WTC11 (cell line): ENCODE measurements around the gene PIMREG. TPM values are rescaled to one million over a fixed set of nuclear protein-coding genes. Genes with fewer than 3 reads are reported as not detected.

Source experiments
- ATAC-seq: fragments of 200-7000 bp; cut with Tn5 transposase; 2 replicates; pipeline ENCODE4 v1.10.0; 2021; ENCODE audit warnings: mild to moderate bottlenecking, moderate library complexity
- CTCF ChIA-PET: fragments of 300-600 bp; sonication (Branson Sonifier 250); formaldehyde crosslinking; loops from one replicate; lab custom pipeline; 2021; ENCODE audit warnings: antibody characterized with exemption; lab: Charles Lee
- POLR2A ChIA-PET: fragments of 350-600 bp; sonication (Branson Sonifier 250); formaldehyde crosslinking; loops from one replicate; lab custom pipeline; 2021; ENCODE audit warnings: antibody characterized with exemption; lab: Charles Lee
- DNase-seq: peaks from one replicate; pipeline ENCODE4 v3.0.0; 2021; ENCODE audit warnings: low spot score
- H3K27ac Mint-ChIP-seq: 2 replicates; pipeline ENCODE4 v1.8.0; 2021; ENCODE audit warnings: mixed read lengths
- H3K27me3 Mint-ChIP-seq: 2 replicates; pipeline ENCODE4 v1.8.0; 2021; ENCODE audit warnings: low read depth, mild to moderate bottlenecking, moderate library complexity, mixed read lengths
- H3K36me3 Mint-ChIP-seq: 2 replicates; pipeline ENCODE4 v1.8.0; 2021; ENCODE audit warnings: mixed read lengths
- H3K4me1 Mint-ChIP-seq: 2 replicates; pipeline ENCODE4 v1.8.0; 2022; ENCODE audit warnings: mixed read lengths
- H3K4me3 Mint-ChIP-seq: 2 replicates; pipeline ENCODE4 v1.8.0; 2021; ENCODE audit warnings: mild to moderate bottlenecking, moderate library complexity, mixed read lengths
- H3K9me3 Mint-ChIP-seq: 2 replicates; pipeline ENCODE4 v1.8.0; 2021; ENCODE audit warnings: mixed read lengths
- ATF1 ChIP-seq: sonication (generic); formaldehyde crosslinking; IDR thresholded peaks from 2 replicates; pipeline ENCODE4 v1.8.1; 2023; ENCODE audit warnings: mild to moderate bottlenecking, moderate library complexity, missing genetic modification reagents
- CBFB ChIP-seq: sonication (generic); formaldehyde crosslinking; IDR thresholded peaks from 2 replicates; pipeline ENCODE4 v1.8.1; 2022; ENCODE audit warnings: mild to moderate bottlenecking, low read depth, missing genetic modification reagents
- CREM ChIP-seq: sonication (generic); formaldehyde crosslinking; IDR thresholded peaks from 2 replicates; pipeline ENCODE4 v1.8.1; 2022; ENCODE audit warnings: mild to moderate bottlenecking, missing genetic modification reagents, moderate library complexity
- ELF4 ChIP-seq: sonication (generic); formaldehyde crosslinking; IDR thresholded peaks from 2 replicates; pipeline ENCODE4 v1.8.1; 2022; ENCODE audit warnings: low read depth, mild to moderate bottlenecking, moderate library complexity, missing genetic modification reagents
- ESRRA ChIP-seq: sonication (generic); formaldehyde crosslinking; IDR thresholded peaks from 2 replicates; pipeline ENCODE4 v1.8.1; 2022; ENCODE audit warnings: mild to moderate bottlenecking, missing genetic modification reagents, borderline replicate concordance
- ETV6 ChIP-seq: sonication (generic); formaldehyde crosslinking; IDR thresholded peaks from 2 replicates; pipeline ENCODE4 v1.8.1; 2022; ENCODE audit warnings: mild to moderate bottlenecking, missing genetic modification reagents
- MXD4 ChIP-seq: fragments of 250-450 bp; sonication (Bioruptor Pico); IDR thresholded peaks from 2 replicates; pipeline ENCODE4 v1.8.0; 2021; ENCODE audit warnings: mild to moderate bottlenecking, moderate library complexity, borderline replicate concordance
- NR1H2 ChIP-seq: sonication (generic); formaldehyde crosslinking; IDR thresholded peaks from 2 replicates; pipeline ENCODE4 v1.9.0; 2021; ENCODE audit warnings: mild to moderate bottlenecking, moderate library complexity, missing genetic modification reagents
- PREB ChIP-seq: sonication (generic); formaldehyde crosslinking; IDR thresholded peaks from 2 replicates; pipeline ENCODE4 v1.8.1; 2022; ENCODE audit warnings: mild to moderate bottlenecking, missing genetic modification reagents, moderate library complexity, borderline replicate concordance
- RORB ChIP-seq: fragments of 250-450 bp; sonication (Bioruptor Pico); IDR thresholded peaks from 2 replicates; pipeline ENCODE4 v1.9.0; 2021; ENCODE audit warnings: mild to moderate bottlenecking
- SP1 ChIP-seq: sonication (generic); formaldehyde crosslinking; conservative IDR thresholded peaks from 2 replicates; pipeline ENCODE4 v1.8.1; 2022; ENCODE audit warnings: missing genetic modification reagents
- TEAD4 ChIP-seq: sonication (generic); formaldehyde crosslinking; IDR thresholded peaks from 2 replicates; pipeline ENCODE4 v1.8.0; 2022; ENCODE audit warnings: mild to moderate bottlenecking, missing genetic modification reagents
- USF2 ChIP-seq: sonication (generic); formaldehyde crosslinking; IDR thresholded peaks from 2 replicates; pipeline ENCODE4 v1.8.1; 2023; ENCODE audit warnings: mild to moderate bottlenecking, missing genetic modification reagents, moderate library complexity
- ZNF219 ChIP-seq: sonication (generic); formaldehyde crosslinking; IDR thresholded peaks from 2 replicates; pipeline ENCODE4 v1.8.0; 2023; ENCODE audit warnings: missing genetic modification reagents, mild to moderate bottlenecking, borderline replicate concordance
- ZNF263 ChIP-seq: sonication (generic); formaldehyde crosslinking; IDR thresholded peaks from 2 replicates; pipeline ENCODE4 v1.8.1; 2022; ENCODE audit warnings: low read depth, mild to moderate bottlenecking, moderate library complexity, missing genetic modification reagents
- ZNF423 ChIP-seq: fragments of 250-450 bp; sonication (Bioruptor Pico); IDR thresholded peaks from 2 replicates; pipeline ENCODE4 v2.1.2; 2022; ENCODE audit warnings: mild to moderate bottlenecking, moderate library complexity
- total RNA-seq: library from RNA; stranded (reverse); gene quantifications from 3 replicates; pipeline ENCODE4 v1.2.3, GENCODE V29; 2021
- TF ChIP-seq, protein P1 (sequence below): sonication (generic); formaldehyde crosslinking; IDR thresholded peaks from 2 replicates; pipeline ENCODE4 v1.8.1; 2023; ENCODE audit warnings: mild to moderate bottlenecking, missing genetic modification reagents, borderline replicate concordance
- TF ChIP-seq, protein P2 (sequence below): fragments of 250-450 bp; sonication (Bioruptor Pico); IDR thresholded peaks from 2 replicates; pipeline ENCODE4 v2.1.2; 2022; ENCODE audit warnings: mild to moderate bottlenecking, moderate library complexity
- TF ChIP-seq, protein P3 (sequence below): sonication (generic); formaldehyde crosslinking; conservative IDR thresholded peaks from 2 replicates; pipeline ENCODE4 v1.8.1; 2023; ENCODE audit warnings: mild to moderate bottlenecking, low read depth, missing genetic modification reagents, moderate library complexity
- TF ChIP-seq, protein P4 (sequence below): sonication (generic); formaldehyde crosslinking; IDR thresholded peaks from 2 replicates; pipeline ENCODE4 v1.8.1; 2022; ENCODE audit warnings: mild to moderate bottlenecking, moderate library complexity, missing genetic modification reagents

The PIMREG gene
- total RNA-seq, 1 experiment from 2014 or later: 92.2 TPM

GRCh38 chr17:6475411-6475810 is 31.2 kb downstream of the PIMREG start:
- no peaks in the 10 kb centered on the region for H3K27me3 Mint-ChIP-seq
- no peaks in the 10 kb centered on the region for H3K36me3 Mint-ChIP-seq
- TF ChIP-seq, protein P1, sequence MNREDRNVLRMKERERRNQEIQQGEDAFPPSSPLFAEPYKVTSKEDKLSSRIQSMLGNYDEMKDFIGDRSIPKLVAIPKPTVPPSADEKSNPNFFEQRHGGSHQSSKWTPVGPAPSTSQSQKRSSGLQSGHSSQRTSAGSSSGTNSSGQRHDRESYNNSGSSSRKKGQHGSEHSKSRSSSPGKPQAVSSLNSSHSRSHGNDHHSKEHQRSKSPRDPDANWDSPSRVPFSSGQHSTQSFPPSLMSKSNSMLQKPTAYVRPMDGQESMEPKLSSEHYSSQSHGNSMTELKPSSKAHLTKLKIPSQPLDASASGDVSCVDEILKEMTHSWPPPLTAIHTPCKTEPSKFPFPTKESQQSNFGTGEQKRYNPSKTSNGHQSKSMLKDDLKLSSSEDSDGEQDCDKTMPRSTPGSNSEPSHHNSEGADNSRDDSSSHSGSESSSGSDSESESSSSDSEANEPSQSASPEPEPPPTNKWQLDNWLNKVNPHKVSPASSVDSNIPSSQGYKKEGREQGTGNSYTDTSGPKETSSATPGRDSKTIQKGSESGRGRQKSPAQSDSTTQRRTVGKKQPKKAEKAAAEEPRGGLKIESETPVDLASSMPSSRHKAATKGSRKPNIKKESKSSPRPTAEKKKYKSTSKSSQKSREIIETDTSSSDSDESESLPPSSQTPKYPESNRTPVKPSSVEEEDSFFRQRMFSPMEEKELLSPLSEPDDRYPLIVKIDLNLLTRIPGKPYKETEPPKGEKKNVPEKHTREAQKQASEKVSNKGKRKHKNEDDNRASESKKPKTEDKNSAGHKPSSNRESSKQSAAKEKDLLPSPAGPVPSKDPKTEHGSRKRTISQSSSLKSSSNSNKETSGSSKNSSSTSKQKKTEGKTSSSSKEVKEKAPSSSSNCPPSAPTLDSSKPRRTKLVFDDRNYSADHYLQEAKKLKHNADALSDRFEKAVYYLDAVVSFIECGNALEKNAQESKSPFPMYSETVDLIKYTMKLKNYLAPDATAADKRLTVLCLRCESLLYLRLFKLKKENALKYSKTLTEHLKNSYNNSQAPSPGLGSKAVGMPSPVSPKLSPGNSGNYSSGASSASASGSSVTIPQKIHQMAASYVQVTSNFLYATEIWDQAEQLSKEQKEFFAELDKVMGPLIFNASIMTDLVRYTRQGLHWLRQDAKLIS (CRISPR knock-in tag): no peak
- H3K27ac Mint-ChIP-seq: no peak overlapping the region
- H3K4me1 Mint-ChIP-seq: peaks cover 21% of the 10 kb centered on the region
- ATAC-seq (no peak), DNase-seq (no peak)
- CTCF ChIA-PET: interaction anchor here (1.1 to 1.4 kb wide), 3 partner anchors 11 to 20 kb away, joined by 3 to 6 read pairs (median 5); no protein-coding TSS in a partner anchor
- POLR2A ChIA-PET: no interaction called here
- H3K9me3 Mint-ChIP-seq: no peaks in the 10 kb centered on the region
- no peak overlapping the region for H3K4me3 Mint-ChIP-seq

DNA sequence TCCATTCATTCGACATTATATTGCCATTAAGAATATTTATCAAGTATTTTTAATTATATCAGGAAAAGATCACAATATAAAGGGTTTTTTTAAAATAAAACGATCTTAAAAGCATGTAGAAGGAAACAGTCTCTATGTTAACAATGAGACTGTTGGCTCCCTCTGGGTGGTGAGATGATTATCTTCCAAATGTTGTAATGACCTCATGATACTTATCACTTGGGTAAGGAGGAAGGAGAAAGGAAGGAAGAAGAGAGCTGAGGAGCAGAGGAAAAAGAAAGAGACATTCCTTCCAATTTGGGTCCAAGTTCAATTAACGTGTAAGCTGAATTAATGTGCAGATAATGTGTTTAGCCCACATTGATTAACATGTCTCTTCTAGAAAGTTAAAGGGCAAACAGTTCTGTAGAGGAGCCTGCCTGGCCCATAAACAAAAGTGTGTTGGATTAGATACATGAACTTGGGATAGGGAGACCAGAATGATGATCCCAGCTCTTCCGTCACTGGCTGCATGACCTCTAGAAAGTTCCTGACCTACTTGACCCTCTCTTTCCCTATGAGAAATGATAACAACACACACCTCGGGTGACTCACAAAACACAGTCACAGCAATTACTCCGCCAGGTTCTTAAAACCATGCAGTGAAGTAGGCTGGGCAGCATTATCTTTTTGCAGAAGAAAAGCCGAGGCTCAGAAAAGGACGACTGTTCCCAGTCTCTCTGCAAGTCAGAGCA is 32.0 kb downstream of the PIMREG start:
- ATAC-seq (no peak), DNase-seq (no peak)
- Mint-ChIP-seq H3K4me3 (no peak overlapping the region), H3K9me3 (no peaks in the 10 kb centered on the region), H3K27me3 (no peaks in the 10 kb centered on the region), H3K36me3 (no peaks in the 10 kb centered on the region), H3K4me1 (peaks cover 22% of the 10 kb centered on the region), H3K27ac (no peak overlapping the region)
- no peak for TF ChIP-seq ATF1 (CRISPR knock-in tag)
- TF ChIP-seq, protein P2, sequence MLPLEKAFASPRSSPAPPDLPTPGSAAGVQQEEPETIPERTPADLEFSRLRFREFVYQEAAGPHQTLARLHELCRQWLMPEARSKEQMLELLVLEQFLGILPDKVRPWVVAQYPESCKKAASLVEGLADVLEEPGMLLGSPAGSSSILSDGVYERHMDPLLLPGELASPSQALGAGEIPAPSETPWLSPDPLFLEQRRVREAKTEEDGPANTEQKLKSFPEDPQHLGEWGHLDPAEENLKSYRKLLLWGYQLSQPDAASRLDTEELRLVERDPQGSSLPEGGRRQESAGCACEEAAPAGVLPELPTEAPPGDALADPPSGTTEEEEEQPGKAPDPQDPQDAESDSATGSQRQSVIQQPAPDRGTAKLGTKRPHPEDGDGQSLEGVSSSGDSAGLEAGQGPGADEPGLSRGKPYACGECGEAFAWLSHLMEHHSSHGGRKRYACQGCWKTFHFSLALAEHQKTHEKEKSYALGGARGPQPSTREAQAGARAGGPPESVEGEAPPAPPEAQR: no peak
- TF ChIP-seq, protein P3, sequence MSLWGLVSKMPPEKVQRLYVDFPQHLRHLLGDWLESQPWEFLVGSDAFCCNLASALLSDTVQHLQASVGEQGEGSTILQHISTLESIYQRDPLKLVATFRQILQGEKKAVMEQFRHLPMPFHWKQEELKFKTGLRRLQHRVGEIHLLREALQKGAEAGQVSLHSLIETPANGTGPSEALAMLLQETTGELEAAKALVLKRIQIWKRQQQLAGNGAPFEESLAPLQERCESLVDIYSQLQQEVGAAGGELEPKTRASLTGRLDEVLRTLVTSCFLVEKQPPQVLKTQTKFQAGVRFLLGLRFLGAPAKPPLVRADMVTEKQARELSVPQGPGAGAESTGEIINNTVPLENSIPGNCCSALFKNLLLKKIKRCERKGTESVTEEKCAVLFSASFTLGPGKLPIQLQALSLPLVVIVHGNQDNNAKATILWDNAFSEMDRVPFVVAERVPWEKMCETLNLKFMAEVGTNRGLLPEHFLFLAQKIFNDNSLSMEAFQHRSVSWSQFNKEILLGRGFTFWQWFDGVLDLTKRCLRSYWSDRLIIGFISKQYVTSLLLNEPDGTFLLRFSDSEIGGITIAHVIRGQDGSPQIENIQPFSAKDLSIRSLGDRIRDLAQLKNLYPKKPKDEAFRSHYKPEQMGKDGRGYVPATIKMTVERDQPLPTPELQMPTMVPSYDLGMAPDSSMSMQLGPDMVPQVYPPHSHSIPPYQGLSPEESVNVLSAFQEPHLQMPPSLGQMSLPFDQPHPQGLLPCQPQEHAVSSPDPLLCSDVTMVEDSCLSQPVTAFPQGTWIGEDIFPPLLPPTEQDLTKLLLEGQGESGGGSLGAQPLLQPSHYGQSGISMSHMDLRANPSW (CRISPR knock-in tag): no peak
- TF ChIP-seq, protein P4, sequence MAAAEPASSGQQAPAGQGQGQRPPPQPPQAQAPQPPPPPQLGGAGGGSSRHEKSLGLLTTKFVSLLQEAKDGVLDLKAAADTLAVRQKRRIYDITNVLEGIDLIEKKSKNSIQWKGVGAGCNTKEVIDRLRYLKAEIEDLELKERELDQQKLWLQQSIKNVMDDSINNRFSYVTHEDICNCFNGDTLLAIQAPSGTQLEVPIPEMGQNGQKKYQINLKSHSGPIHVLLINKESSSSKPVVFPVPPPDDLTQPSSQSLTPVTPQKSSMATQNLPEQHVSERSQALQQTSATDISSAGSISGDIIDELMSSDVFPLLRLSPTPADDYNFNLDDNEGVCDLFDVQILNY (CRISPR knock-in tag): no peak
- TF ChIP-seq ELF4 (CRISPR knock-in tag): no peak
- no peak for TF ChIP-seq TEAD4 (CRISPR knock-in tag)
- no peak for TF ChIP-seq SP1
- no peak for TF ChIP-seq CBFB
- TF ChIP-seq MXD4 (CRISPR knock-in tag): no peak
- TF ChIP-seq ZNF263: no peak
- no peak for TF ChIP-seq NR1H2 (CRISPR knock-in tag)
- TF ChIP-seq RORB (CRISPR knock-in tag): no peak
- TF ChIP-seq PREB (CRISPR knock-in tag): no peak
- no peak for TF ChIP-seq ZNF219
- TF ChIP-seq ETV6 (CRISPR knock-in tag): no peak
- no peak for TF ChIP-seq ZNF423 (CRISPR knock-in tag)
- no peak for TF ChIP-seq ESRRA (CRISPR knock-in tag)
- TF ChIP-seq CREM (CRISPR knock-in tag): no peak
- TF ChIP-seq USF2 (CRISPR knock-in tag): no peak
- TF ChIP-seq, all 79 proteins: peak for 0
- ChIA-PET POLR2A (no interaction called here), CTCF (interaction anchor here (1.2 to 1.4 kb wide), 2 partner anchors 10 to 15 kb away, joined by 3 to 5 read pairs; no protein-coding TSS in a partner anchor)
